HG03342 (cell line): ENCODE data around the gene PHACTR4.
"Not testable (repeated sequence)": the region's sequence is repeated elsewhere in the genome, so short reads cannot be mapped to it uniquely, and the experiment has no call there.

Source experiments
- ATAC-seq: cut with Tn5 transposase; IDR thresholded peaks from one replicate; pipeline ENCODE4 v1.9.1; 2021; ENCODE audit warnings: mild to moderate bottlenecking, moderate library complexity; ENCODE audit not compliant: unreplicated experiment

Gene PHACTR4

DNA sequence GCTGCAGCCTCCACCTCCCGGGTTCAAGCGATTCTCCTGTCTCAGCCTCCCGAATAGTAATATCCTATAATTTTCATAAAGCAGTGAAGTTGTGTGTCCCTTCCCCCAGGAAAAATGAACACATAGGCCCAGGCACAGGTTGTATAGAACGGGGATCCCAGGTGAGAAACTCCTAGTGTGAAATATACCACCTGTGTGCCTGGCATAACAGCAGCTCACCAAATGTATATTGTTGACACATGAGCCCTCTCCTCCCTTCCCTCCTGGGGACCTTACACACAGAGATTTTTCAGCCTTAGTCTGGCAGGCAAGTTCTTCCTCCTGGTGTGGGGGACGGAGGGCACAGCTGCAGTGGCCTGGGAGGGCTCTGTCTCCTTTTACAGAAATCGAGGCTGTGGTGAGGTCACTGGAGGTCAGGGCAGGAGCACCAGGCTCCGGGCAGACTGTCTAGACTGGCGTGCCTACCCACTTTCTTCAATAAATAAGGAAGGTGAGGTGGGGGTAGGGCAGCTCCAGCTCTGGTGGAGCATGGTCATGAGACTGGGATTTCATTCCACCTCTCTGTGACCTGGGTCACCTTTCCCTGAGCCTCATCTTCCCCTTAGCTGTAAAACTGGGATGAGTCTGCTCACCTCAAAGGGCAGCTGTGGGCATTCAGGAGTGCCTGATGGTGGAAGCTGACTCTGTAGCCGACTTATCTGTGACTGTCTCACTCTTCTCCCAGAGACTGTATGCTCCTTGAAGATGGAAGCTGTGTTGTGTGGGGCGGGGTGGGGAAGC is 150.6 kb downstream of the PHACTR4 start:
- ATAC-seq: no peak

- ATAC-seq: not testable (repeated sequence)
Observed at GRCh38 chr1:28520796-28521195, 151.3 kb downstream of the PHACTR4 start.

GRCh38 chr1:28521502-28522164 is 152.1 kb downstream of the PHACTR4 start:
- ATAC-seq: no peak

DNA sequence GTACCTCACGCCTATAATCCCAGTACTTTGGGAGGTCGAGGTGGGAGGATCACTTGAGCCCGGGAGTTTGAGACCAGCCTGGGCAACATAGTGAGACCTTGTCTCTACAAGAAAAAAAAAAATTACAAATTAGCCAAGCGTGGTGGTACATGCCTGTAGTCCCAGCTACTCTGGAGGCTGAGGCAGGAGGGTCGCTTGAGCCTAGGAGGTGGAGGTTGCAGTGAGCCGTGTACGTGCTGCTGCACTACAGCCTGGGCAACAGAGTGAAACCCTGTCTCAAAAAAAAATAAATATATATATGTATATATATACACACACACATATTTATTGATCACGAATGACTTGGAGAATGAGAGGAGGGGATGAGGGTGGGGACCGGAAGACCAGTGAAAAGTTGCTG is 153.0 kb downstream of the PHACTR4 start:
- ATAC-seq: not testable (repeated sequence)

- not testable (repeated sequence) for ATAC-seq
Observed at GRCh38 chr1:28525002-28525642, 155.6 kb downstream of the PHACTR4 start.

DNA sequence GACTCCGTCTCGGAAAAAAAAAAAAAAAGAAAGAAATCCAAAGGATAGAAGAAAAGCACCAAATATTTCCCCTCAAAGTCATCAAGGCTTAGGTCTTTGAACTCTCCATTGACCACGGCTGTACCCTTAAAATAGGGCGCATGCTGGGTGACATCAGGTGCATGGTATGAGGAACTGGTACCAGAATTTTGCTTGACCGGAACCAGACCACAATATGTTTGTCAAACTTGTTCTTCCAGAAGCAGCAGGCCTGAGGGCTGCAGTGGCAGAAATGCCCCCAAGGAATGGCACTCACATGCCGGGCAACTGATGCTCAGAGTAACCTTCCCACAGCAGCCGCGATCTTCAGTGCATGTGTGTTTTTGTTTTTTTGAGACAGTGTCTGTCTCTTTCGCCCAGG is 157.3 kb downstream of the PHACTR4 start:
- no peak for ATAC-seq

- ATAC-seq: no peak
Observed at GRCh38 chr1:28530456-28530855, 160.9 kb downstream of the PHACTR4 start.

- ATAC-seq: no peak
Observed at GRCh38 chr1:28534671-28535070, 165.1 kb downstream of the PHACTR4 start.

- no peak for ATAC-seq
Observed at GRCh38 chr1:28535180-28535579, 165.6 kb downstream of the PHACTR4 start.

GRCh38 chr1:28537457-28538199 is 168.1 kb downstream of the PHACTR4 start:
- ATAC-seq: no peak

- ATAC-seq: no peak
Observed at GRCh38 chr1:28538286-28538685, 168.7 kb downstream of the PHACTR4 start.

DNA sequence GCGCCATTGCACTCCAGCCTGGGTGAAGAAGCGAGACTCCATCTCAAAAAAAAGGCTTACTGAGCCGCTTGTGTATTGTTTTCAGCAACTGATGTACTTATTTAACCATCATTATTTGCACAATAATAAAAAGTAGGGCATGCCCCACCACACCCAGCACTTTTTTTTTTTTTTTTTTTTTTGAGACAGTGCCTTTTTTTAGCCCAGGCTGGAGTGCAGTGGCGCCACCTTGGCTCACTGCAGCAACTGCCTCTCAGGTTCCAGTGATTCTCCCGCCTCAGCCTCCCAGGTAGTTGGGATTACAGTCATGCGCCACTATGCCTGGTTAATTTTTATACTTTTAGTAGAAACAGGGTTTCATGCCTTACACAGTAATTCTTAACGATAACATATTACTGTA is 171.1 kb downstream of the PHACTR4 start:
- ATAC-seq: no peak

GRCh38 chr1:28541414-28542015 is 172.0 kb downstream of the PHACTR4 start:
- ATAC-seq: not testable (repeated sequence)

DNA sequence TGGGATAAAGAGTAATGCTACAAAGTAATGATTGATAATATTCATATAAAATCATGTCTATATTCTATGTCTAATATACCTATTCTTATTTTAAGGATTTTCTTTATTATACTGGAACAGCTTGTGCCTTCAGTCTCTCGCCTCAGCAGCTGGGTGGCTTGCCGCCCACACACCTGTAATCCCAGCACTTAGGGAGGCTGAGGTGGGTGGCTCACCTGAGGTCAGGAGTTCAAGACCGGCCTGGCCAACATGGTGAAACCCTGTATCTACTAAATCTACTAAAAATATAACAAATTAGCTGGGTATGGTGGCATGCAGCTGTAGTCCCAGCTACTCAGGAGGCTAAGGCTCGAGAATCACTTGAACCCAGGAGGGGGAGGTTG is 175.7 kb downstream of the PHACTR4 start:
- no peak for ATAC-seq

GRCh38 chr1:28548318-28548717 is 178.8 kb downstream of the PHACTR4 start:
- no peak for ATAC-seq
